Panc1 (cell line): ENCODE results near the gene CCDC152. TPM values are rescaled to one million over a fixed set of nuclear protein-coding genes. Genes with fewer than 3 reads are reported as not detected.
A peak's percentile ranks its signal among the peaks of the same experiment; 100 is the strongest.

ENCODE experiments used
- ATAC-seq: fragments of 200-7000 bp; cut with Tn5 transposase; 2 replicates; pipeline ENCODE4 v1.9.1; 2020; ENCODE audit warnings: mild to moderate bottlenecking, moderate library complexity
- BruUV-seq: library from RNA; stranded (reverse); fragments of 400-500 nt; replicated peaks from 2 replicates; lab custom pipeline; 2021; lab: Mats Ljungman, UMichigan
- CTCF ChIA-PET: fragments of 300-600 bp; sonication (Branson Sonifier 250); formaldehyde crosslinking; loops from one replicate; lab custom pipeline; 2022; ENCODE audit warnings: antibody characterized with exemption; lab: Charles Lee
- POLR2A ChIA-PET: fragments of 300-600 bp; sonication (Branson Sonifier 250); formaldehyde crosslinking; loops from one replicate; lab custom pipeline; 2022; ENCODE audit warnings: antibody characterized with exemption; lab: Charles Lee
- DNase-seq: peaks from one replicate; pipeline ENCODE4 v3.0.0-alpha.2; 2010; ENCODE audit warnings: low read depth, low spot score
- H3K27ac ChIP-seq: 2 replicates; pipeline ENCODE4 v1.5.1; 2011; ENCODE audit warnings: mild to moderate bottlenecking, low read length, inconsistent platforms
- H3K27me3 ChIP-seq: fragments of 200-500 bp; sonication (Bioruptor generic); 2 replicates; pipeline ENCODE4 v1.6.0; 2014; ENCODE audit warnings: low read length, inconsistent platforms; ENCODE audit not compliant: control insufficient read depth, insufficient read depth
- H3K36me3 ChIP-seq: fragments of 200-500 bp; sonication (Bioruptor generic); 2 replicates; pipeline ENCODE4 v1.5.1; 2014; ENCODE audit warnings: inconsistent platforms, mild to moderate bottlenecking, low read length, moderate library complexity; ENCODE audit not compliant: control insufficient read depth, insufficient read depth
- H3K4me1 ChIP-seq: 2 replicates; pipeline ENCODE4 v1.5.1; 2011; ENCODE audit warnings: inconsistent platforms, mild to moderate bottlenecking, low read length, moderate library complexity; ENCODE audit not compliant: control insufficient read depth, insufficient read depth
- H3K4me3 ChIP-seq, 2 experiments: 2 replicates each; pipeline ENCODE4 v1.5.1; 2011 to 2012; ENCODE audit warnings: low read depth in 2 of 2, low read length in 2 of 2, mild to moderate bottlenecking in 2 of 2, inconsistent platforms in 1 of 2, moderate library complexity in 1 of 2
- H3K9me3 ChIP-seq: fragments of 200-500 bp; sonication (Bioruptor generic); 2 replicates; pipeline ENCODE4 v1.5.1; 2014; ENCODE audit warnings: low read depth, mild to moderate bottlenecking, inconsistent platforms, low read length, moderate library complexity; ENCODE audit not compliant: control insufficient read depth, insufficient read depth
- POLR2AphosphoS5 ChIP-seq: IDR thresholded peaks from 2 replicates; pipeline ENCODE4 v1.6.1; 2012; ENCODE audit warnings: mild to moderate bottlenecking, low read depth, low read length, moderate library complexity
- SIN3A ChIP-seq: IDR thresholded peaks from 2 replicates; pipeline ENCODE4 v1.6.1; 2012; ENCODE audit warnings: low read depth, mild to moderate bottlenecking, low read length, moderate library complexity, borderline replicate concordance; ENCODE audit not compliant: insufficient read depth
- TCF7L2 ChIP-seq: IDR thresholded peaks from 2 replicates; pipeline ENCODE4 v1.6.1; 2011; ENCODE audit warnings: mild to moderate bottlenecking, low read depth, low read length, inconsistent platforms
- in situ Hi-C: cut with HindIII; loops from 2 replicates; pipeline ENCODE4 v1.10.0; 2016; ENCODE audit warnings: low sequenced_read_pairs, low pct_unique_long_range_greater_than_20kb
- intact Hi-C: fragments of 100-400 bp; cut with micrococcal nuclease; formaldehyde crosslinking; loops from one replicate; pipeline ENCODE4 v1.10.0; 2022; ENCODE audit not compliant: unreplicated experiment
- total RNA-seq: library from RNA; stranded (reverse); gene quantifications from one replicate; pipeline ENCODE4 v1.2.1, GENCODE V29; 2021; ENCODE audit not compliant: unreplicated experiment
- TF ChIP-seq, protein P1 (sequence below): fragments of 450-650 bp; IDR thresholded peaks from 2 replicates; pipeline ENCODE4 v1.5.1; 2017; ENCODE audit warnings: mild to moderate bottlenecking
- TF ChIP-seq, protein P2 (sequence below), 2 experiments: IDR thresholded peaks; 2 replicates each; pipeline ENCODE4 v1.6.1; 2011 to 2012; ENCODE audit warnings: low read depth in 2 of 2, control low read depth in 1 of 2, low read length in 1 of 2, mild to moderate bottlenecking in 1 of 2, moderate library complexity in 1 of 2; ENCODE audit not compliant: insufficient read depth in 1 of 2

The CCDC152 gene
- total RNA-seq, 1 experiment from 2014 or later: not detected

DNA sequence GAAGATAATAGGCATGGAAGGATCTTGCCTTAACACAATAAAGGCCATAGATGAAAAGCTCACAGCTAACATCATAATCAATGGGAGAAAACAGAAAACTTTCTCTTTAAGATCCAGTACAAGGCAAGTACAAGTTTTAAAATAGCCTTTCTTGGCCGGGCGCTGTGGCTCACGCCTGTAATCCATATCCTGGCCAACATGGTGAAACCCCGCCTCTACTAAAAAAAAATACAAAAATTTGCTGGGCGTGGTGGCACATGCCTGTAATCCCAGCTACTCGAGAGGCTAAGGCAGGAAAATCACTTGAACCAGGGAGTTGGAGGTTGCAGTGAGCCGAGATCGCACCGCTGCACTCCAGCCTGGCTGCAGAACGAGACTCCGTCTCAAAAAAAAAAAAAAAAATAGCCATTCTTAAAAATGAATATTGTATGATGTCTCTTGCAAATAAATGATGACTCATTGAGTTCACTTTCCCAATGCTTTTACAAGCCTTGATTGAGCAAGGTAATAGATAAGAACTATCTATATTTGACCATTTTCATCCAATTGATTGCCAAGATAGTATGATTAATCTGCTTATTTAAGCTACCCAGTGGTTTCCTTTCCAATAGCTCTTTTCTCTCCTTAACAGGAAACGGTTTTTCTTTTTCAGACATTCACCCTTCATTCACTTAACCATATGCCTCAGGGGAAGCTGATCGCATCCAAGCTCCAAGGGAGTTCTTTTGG lies 15.8 kb downstream of the CCDC152 start:
- ChIA-PET POLR2A (no interaction called here), CTCF (no interaction called here)
- Histone ChIP-seq H3K9me3 (no peaks in the 10 kb centered on the region), H3K4me1 (no peaks in the 10 kb centered on the region), H3K27me3 (peaks cover 26% of the 10 kb centered on the region), H3K36me3 (0 out of 2 replicates have a peak, but pooled peaks cover 2% of the 10 kb centered on the region), H3K4me3 (no peak overlapping the region), H3K27ac (no peak overlapping the region)
- intact Hi-C loops (no loop called here), in situ Hi-C loops (no loop called here)
- ATAC-seq (0 out of 2 replicates have a peak, but pooled peaks have one; percentile 26), DNase-seq (no peak)
- no TSS peak for BruUV-seq
- no peak for TF ChIP-seq POLR2AphosphoS5
- TF ChIP-seq SIN3A: no peak
- TF ChIP-seq, protein P1, sequence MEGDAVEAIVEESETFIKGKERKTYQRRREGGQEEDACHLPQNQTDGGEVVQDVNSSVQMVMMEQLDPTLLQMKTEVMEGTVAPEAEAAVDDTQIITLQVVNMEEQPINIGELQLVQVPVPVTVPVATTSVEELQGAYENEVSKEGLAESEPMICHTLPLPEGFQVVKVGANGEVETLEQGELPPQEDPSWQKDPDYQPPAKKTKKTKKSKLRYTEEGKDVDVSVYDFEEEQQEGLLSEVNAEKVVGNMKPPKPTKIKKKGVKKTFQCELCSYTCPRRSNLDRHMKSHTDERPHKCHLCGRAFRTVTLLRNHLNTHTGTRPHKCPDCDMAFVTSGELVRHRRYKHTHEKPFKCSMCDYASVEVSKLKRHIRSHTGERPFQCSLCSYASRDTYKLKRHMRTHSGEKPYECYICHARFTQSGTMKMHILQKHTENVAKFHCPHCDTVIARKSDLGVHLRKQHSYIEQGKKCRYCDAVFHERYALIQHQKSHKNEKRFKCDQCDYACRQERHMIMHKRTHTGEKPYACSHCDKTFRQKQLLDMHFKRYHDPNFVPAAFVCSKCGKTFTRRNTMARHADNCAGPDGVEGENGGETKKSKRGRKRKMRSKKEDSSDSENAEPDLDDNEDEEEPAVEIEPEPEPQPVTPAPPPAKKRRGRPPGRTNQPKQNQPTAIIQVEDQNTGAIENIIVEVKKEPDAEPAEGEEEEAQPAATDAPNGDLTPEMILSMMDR: no peak
- TF ChIP-seq, protein P2, sequence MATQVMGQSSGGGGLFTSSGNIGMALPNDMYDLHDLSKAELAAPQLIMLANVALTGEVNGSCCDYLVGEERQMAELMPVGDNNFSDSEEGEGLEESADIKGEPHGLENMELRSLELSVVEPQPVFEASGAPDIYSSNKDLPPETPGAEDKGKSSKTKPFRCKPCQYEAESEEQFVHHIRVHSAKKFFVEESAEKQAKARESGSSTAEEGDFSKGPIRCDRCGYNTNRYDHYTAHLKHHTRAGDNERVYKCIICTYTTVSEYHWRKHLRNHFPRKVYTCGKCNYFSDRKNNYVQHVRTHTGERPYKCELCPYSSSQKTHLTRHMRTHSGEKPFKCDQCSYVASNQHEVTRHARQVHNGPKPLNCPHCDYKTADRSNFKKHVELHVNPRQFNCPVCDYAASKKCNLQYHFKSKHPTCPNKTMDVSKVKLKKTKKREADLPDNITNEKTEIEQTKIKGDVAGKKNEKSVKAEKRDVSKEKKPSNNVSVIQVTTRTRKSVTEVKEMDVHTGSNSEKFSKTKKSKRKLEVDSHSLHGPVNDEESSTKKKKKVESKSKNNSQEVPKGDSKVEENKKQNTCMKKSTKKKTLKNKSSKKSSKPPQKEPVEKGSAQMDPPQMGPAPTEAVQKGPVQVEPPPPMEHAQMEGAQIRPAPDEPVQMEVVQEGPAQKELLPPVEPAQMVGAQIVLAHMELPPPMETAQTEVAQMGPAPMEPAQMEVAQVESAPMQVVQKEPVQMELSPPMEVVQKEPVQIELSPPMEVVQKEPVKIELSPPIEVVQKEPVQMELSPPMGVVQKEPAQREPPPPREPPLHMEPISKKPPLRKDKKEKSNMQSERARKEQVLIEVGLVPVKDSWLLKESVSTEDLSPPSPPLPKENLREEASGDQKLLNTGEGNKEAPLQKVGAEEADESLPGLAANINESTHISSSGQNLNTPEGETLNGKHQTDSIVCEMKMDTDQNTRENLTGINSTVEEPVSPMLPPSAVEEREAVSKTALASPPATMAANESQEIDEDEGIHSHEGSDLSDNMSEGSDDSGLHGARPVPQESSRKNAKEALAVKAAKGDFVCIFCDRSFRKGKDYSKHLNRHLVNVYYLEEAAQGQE (IDR thresholded peaks at IDR 0.05; ENCODE audit: insufficient read depth in 1 of 2, low read depth in 2 of 2, low read length in 1 of 2): no peak
- no peak for TF ChIP-seq TCF7L2

DNA sequence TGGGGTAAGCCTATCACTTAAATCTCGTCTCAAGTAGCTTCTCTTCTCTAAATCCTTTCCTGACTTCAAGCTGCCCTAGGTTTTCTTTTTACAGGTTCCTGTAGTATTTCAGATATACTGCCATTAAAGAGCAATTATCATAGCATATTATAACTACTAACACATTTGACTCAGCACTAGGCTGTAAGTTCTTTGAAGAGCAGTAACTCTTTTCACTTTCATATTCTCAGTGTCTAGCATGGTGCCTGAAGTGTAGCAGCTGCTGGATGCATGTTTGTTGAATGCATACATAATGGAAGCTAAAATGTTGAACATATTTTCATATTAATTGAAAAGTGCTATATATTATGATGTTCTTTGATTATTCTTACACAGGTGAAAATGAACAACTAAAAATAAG lies 22.5 kb downstream of the CCDC152 start:
- Histone ChIP-seq H3K27ac (no peak overlapping the region), H3K9me3 (no peaks in the 10 kb centered on the region), H3K36me3 (0 out of 2 replicates have a peak, but pooled peaks cover 2% of the 10 kb centered on the region), H3K4me1 (no peaks in the 10 kb centered on the region), H3K4me3 (no peak overlapping the region), H3K27me3 (peaks cover 12% of the 10 kb centered on the region)
- BruUV-seq: no TSS peak
- DNase-seq (no peak), ATAC-seq (no peak)
- TF ChIP-seq, protein P1: no peak
- TF ChIP-seq POLR2AphosphoS5 (no peak), TCF7L2 (no peak), SIN3A (no peak)
- TF ChIP-seq, protein P2 (IDR thresholded peaks at IDR 0.05; ENCODE audit: insufficient read depth in 1 of 2, low read depth in 2 of 2, low read length in 1 of 2): no peak
- in situ Hi-C loops (no loop called here), intact Hi-C loops (no loop called here)
- CTCF ChIA-PET: no interaction called here
- POLR2A ChIA-PET: no interaction called here
